ENCODE data around the gene CEACAM21.

DNA sequence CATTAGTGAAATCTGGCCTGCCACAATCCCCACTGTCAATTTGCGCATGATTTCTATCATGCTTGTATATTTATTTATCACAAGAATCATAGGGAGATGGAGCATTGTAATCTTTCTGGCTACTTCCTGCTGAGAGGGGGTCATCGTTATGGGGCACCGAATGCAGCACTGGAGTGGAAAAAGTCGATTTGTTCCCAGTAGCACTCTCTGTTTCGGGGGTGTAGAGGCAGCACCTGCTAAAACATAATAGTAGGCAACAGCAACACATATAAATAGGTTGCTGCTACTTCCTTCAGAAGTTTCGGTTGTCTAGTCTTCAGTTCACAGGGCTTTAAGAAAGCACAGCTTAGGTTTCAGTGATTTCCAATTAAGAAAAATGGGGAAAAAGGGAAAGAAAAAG, 23.4 kb upstream of the CEACAM21 start:
- TF ChIP-seq POLR2A (IDR thresholded peaks at IDR 0.05): no peak
- no peak for TF ChIP-seq POLR2AphosphoS5 (IDR thresholded peaks at IDR 0.05)
- TF ChIP-seq, protein P1, sequence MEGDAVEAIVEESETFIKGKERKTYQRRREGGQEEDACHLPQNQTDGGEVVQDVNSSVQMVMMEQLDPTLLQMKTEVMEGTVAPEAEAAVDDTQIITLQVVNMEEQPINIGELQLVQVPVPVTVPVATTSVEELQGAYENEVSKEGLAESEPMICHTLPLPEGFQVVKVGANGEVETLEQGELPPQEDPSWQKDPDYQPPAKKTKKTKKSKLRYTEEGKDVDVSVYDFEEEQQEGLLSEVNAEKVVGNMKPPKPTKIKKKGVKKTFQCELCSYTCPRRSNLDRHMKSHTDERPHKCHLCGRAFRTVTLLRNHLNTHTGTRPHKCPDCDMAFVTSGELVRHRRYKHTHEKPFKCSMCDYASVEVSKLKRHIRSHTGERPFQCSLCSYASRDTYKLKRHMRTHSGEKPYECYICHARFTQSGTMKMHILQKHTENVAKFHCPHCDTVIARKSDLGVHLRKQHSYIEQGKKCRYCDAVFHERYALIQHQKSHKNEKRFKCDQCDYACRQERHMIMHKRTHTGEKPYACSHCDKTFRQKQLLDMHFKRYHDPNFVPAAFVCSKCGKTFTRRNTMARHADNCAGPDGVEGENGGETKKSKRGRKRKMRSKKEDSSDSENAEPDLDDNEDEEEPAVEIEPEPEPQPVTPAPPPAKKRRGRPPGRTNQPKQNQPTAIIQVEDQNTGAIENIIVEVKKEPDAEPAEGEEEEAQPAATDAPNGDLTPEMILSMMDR (IDR thresholded peaks at IDR 0.05): no peak
